RWPE2 (cell line): ENCODE data around the gene CFAP44.

Experiments used
- ATAC-seq: fragments of 200-7000 bp; cut with Tn5 transposase; 3 replicates; pipeline ENCODE4 v1.9.1; 2021; ENCODE audit warnings: low read depth
- DNase-seq: peaks from one replicate; pipeline ENCODE4 v3.0.0-alpha.2; 2020; ENCODE audit warnings: low spot score
- H3K27ac ChIP-seq: fragments of 450-650 bp; 2 replicates; pipeline ENCODE4 v1.5.1; 2017; ENCODE audit warnings: mild to moderate bottlenecking; ENCODE audit not compliant: poor library complexity, severe bottlenecking
- H3K27me3 ChIP-seq: fragments of 250-450 bp; sonication (Bioruptor Pico); 2 replicates; pipeline ENCODE4 v1.5.1; 2021; ENCODE audit warnings: mild to moderate bottlenecking, moderate library complexity; ENCODE audit not compliant: insufficient read depth, poor library complexity, severe bottlenecking
- H3K36me3 ChIP-seq: fragments of 250-450 bp; sonication (Bioruptor Pico); 2 replicates; pipeline ENCODE4 v1.5.1; 2020; ENCODE audit warnings: low read depth, mild to moderate bottlenecking, moderate library complexity
- H3K4me1 ChIP-seq: fragments of 250-450 bp; sonication (Bioruptor Pico); 2 replicates; pipeline ENCODE4 v1.5.1; 2021; ENCODE audit warnings: mild to moderate bottlenecking, moderate library complexity; ENCODE audit not compliant: insufficient read depth, poor library complexity, severe bottlenecking
- H3K4me3 ChIP-seq: fragments of 250-450 bp; sonication (Bioruptor Pico); 2 replicates; pipeline ENCODE4 v1.5.1; 2021; ENCODE audit warnings: mild to moderate bottlenecking, moderate library complexity; ENCODE audit not compliant: severe bottlenecking
- H3K9me3 ChIP-seq: fragments of 250-450 bp; sonication (Bioruptor Pico); 2 replicates; pipeline ENCODE4 v1.5.1; 2021; ENCODE audit warnings: mild to moderate bottlenecking, moderate library complexity; ENCODE audit not compliant: severe bottlenecking
- TF ChIP-seq, protein P1 (sequence below): fragments of 450-650 bp; IDR thresholded peaks from one replicate; pipeline ENCODE4 v1.5.1; 2017; ENCODE audit warnings: mild to moderate bottlenecking, moderate library complexity; ENCODE audit not compliant: poor library complexity, severe bottlenecking

Gene CFAP44

DNA sequence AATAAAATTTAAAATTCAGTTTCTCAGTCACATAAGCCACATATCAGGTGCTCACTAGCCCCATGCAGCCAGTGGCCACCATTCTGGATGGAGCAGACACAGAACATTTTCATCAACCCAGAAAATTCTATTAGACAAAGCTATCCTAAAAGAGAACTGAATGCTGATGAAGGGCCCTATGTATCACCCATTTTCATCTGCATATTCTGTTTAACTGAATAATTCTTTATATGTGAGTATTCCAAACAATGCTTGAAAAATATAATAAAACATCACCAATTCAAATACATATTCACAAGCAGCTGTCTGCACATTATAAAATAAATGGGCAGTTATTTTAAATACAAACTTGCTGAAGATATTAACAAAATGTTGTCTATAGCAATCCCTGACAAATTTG lies 14.2 kb upstream of the CFAP44 start:
- H3K9me3 ChIP-seq = no peaks in the 10 kb centered on the region
- DNase-seq (no peak), ATAC-seq (no peak)
- H3K27ac ChIP-seq = no peak overlapping the region
- no peak overlapping the region for H3K4me3 ChIP-seq
- H3K36me3 ChIP-seq = peaks cover 52% of the 10 kb centered on the region
- TF ChIP-seq, protein P1, sequence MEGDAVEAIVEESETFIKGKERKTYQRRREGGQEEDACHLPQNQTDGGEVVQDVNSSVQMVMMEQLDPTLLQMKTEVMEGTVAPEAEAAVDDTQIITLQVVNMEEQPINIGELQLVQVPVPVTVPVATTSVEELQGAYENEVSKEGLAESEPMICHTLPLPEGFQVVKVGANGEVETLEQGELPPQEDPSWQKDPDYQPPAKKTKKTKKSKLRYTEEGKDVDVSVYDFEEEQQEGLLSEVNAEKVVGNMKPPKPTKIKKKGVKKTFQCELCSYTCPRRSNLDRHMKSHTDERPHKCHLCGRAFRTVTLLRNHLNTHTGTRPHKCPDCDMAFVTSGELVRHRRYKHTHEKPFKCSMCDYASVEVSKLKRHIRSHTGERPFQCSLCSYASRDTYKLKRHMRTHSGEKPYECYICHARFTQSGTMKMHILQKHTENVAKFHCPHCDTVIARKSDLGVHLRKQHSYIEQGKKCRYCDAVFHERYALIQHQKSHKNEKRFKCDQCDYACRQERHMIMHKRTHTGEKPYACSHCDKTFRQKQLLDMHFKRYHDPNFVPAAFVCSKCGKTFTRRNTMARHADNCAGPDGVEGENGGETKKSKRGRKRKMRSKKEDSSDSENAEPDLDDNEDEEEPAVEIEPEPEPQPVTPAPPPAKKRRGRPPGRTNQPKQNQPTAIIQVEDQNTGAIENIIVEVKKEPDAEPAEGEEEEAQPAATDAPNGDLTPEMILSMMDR = no peak
- no peaks in the 10 kb centered on the region for H3K27me3 ChIP-seq
- no peaks in the 10 kb centered on the region for H3K4me1 ChIP-seq

DNA sequence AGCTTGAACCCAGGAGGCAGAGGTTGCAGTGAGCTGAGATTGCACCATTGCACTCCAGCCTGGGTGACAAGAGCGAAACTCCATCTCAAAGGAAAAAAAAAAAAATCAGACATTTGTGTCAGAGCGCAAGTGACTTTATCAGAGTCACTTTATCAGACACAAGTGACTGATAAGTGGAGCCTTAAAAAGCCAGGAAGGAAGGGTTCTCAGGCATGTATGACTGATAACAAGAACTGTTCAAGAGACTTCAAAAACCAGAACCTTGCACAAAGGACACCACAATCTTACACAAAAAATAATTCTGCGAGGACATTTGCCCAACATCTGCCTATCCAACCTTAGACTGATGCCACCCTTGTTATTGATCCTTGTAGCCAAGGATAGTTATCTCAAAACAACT lies 13.3 kb upstream of the CFAP44 start:
- no peaks in the 10 kb centered on the region for H3K9me3 ChIP-seq
- DNase-seq = no peak
- ATAC-seq = no peak

DNA sequence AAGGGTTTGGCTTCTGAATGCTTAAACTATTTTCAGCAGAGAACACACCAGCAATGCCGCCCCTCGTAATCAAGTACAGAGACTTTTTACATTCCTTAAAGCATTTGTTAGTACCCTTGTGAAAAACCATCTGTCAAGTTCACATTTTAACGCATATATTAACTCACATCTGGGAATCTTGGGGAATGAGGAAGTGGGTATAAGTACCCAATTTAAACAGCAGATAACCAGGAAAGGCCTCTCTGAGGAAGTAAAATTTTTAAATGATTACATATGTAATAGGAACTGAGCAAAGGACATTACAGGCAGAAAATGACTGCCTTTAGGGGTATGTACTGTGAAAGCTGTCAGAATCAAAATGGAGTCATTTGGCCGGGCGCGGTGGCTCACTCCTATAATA lies 12.8 kb upstream of the CFAP44 start:
- no peak for DNase-seq
- no peaks in the 10 kb centered on the region for H3K9me3 ChIP-seq
- no peak overlapping the region for H3K27ac ChIP-seq
- H3K4me1 ChIP-seq = no peaks in the 10 kb centered on the region
- no peak for ATAC-seq
- TF ChIP-seq, protein P1 = no peak
- H3K36me3 ChIP-seq = peaks cover 50% of the 10 kb centered on the region
- H3K4me3 ChIP-seq = no peak overlapping the region
- no peaks in the 10 kb centered on the region for H3K27me3 ChIP-seq

More for the DNA sequence above, 13.3 kb upstream of the CFAP44 start:
- Histone ChIP-seq H3K4me3 (no peak overlapping the region), H3K27ac (no peak overlapping the region), H3K36me3 (peaks cover 50% of the 10 kb centered on the region), H3K4me1 (no peaks in the 10 kb centered on the region), H3K27me3 (no peaks in the 10 kb centered on the region)
- TF ChIP-seq, protein P1 = no peak

DNA sequence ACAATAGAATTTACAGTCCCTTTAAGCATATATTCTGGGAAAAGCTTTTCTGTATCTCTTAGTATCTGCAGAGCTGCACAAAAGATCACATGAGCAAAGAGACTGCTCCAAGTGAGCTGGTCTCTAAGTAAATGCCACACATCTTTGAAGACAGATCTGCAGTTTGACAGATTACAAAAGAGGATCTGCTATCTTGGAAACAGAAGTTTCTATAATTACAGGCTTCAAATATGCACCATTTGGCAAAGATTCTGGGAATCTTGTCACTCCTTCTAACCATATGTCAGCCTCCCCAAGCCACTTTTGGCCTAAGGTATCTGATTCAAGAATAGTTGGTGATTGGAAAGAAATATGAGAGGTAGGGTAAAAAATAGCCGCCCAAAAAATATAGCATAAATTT lies 9.6 kb upstream of the CFAP44 start:
- ATAC-seq (no peak), DNase-seq (no peak)
- Histone ChIP-seq H3K4me3 (no peak overlapping the region), H3K27ac (no peak overlapping the region), H3K9me3 (no peaks in the 10 kb centered on the region), H3K27me3 (no peaks in the 10 kb centered on the region), H3K4me1 (no peaks in the 10 kb centered on the region), H3K36me3 (peaks cover 55% of the 10 kb centered on the region)
- TF ChIP-seq, protein P1 = no peak

DNA sequence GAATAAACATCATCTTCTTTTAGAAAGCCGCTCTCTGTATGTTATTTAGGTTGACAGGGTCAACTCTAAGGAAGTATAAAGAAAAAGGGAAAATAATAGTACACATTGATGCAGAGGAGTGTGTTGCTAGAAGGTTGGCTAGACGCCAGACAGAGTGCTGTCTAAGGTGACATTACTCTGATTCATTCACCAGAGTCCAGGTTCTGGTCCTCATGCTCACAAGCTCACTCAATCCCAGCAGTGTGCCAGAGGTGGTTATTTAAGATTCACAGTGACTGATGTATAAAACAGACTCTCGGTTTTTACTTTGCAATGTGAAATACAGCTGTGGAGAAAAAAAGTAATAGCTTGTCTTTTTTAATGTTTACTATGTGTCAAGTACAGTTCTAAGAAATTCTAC lies 1.7 kb downstream of the CFAP44 start:
- Histone ChIP-seq H3K27ac (no peak overlapping the region), H3K27me3 (no peaks in the 10 kb centered on the region), H3K4me1 (peaks cover 7% of the 10 kb centered on the region), H3K36me3 (peaks cover 14% of the 10 kb centered on the region; the same call in 1 of the 2 replicates), H3K4me3 (no peak overlapping the region), H3K9me3 (no peaks in the 10 kb centered on the region)
- TF ChIP-seq, protein P1 = no peak
- no peak for ATAC-seq
- DNase-seq = no peak
